ENCODE measurements around the gene CYP1B1.

The CYP1B1 gene

GRCh38 chr2:38074764-38075506, 1.0 kb downstream of the CYP1B1 start:
- DNase-seq, result no peak

- no peak for DNase-seq
These were observed 1.7 kb downstream of the CYP1B1 start for GRCh38 chr2:38074058-38074763.

GRCh38 chr2:38073211-38074057, 2.5 kb downstream of the CYP1B1 start:
- DNase-seq, result no peak

- DNase-seq, result no peak
These were observed 5.5 kb downstream of the CYP1B1 start for GRCh38 chr2:38070438-38070837.

- no peak for DNase-seq
These were observed 7.7 kb downstream of the CYP1B1 start for GRCh38 chr2:38068234-38068633.

GRCh38 chr2:38066421-38067115, 9.4 kb downstream of the CYP1B1 start:
- DNase-seq, result no peak

- no peak for DNase-seq
These were observed 10.3 kb downstream of the CYP1B1 start for GRCh38 chr2:38065502-38066135.

- DNase-seq, result peak; percentile 16
These were observed 11.0 kb downstream of the CYP1B1 start for GRCh38 chr2:38064801-38065501.

- DNase-seq, result no peak
These were observed 15.5 kb downstream of the CYP1B1 start for GRCh38 chr2:38060236-38061018.

GRCh38 chr2:38057651-38058410, 18.1 kb downstream of the CYP1B1 start:
- DNase-seq, result no peak

GRCh38 chr2:38056216-38056615, 19.7 kb downstream of the CYP1B1 start:
- no peak for DNase-seq

- no peak for DNase-seq
These were observed 30.1 kb downstream of the CYP1B1 start for GRCh38 chr2:38045811-38046210.

- DNase-seq, result no peak
These were observed 36.6 kb downstream of the CYP1B1 start for GRCh38 chr2:38039121-38039910.

GRCh38 chr2:38038682-38039081, 37.3 kb downstream of the CYP1B1 start:
- no peak for DNase-seq

GRCh38 chr2:38037757-38038621, 38.0 kb downstream of the CYP1B1 start:
- no peak for DNase-seq

- no peak for DNase-seq
These were observed 38.6 kb downstream of the CYP1B1 start for GRCh38 chr2:38037325-38037724.

GRCh38 chr2:38035968-38036367, 40.0 kb downstream of the CYP1B1 start:
- DNase-seq, result no peak

- no peak for DNase-seq
These were observed 42.3 kb downstream of the CYP1B1 start for GRCh38 chr2:38033646-38034045.
